Liver (tissue), 9 donors: ENCODE data around the gene CDH4. TPM values are rescaled to one million over a fixed set of nuclear protein-coding genes. Genes with fewer than 3 reads are reported as not detected.

Experiments
- DNase-seq: peaks from one replicate; pipeline ENCODE4 v3.0.0-alpha.2; 2017; ENCODE audit warnings: low spot score
- H3K27ac ChIP-seq, 2 donors: one replicate each; pipeline ENCODE4 v1.7.0; 2013; ENCODE audit warnings: inconsistent platforms in 2 of 2, low read length in 2 of 2, control low read depth in 1 of 2, low read depth in 1 of 2, mild to moderate bottlenecking in 1 of 2
- H3K27me3 ChIP-seq, 4 donors: one replicate each; pipeline versions ENCODE4 v1.6.1 to v1.7.0; 2013; ENCODE audit warnings: low read length in 3 of 4, inconsistent platforms in 1 of 4, mild to moderate bottlenecking in 1 of 4, moderate library complexity in 1 of 4; ENCODE audit not compliant: control insufficient read depth in 4 of 4, insufficient read depth in 4 of 4
- H3K36me3 ChIP-seq, 4 donors: one replicate each; pipeline versions ENCODE4 v1.6.1 to v1.7.0; 2013; ENCODE audit warnings: low read length in 3 of 4, mild to moderate bottlenecking in 3 of 4, low read depth in 1 of 4, moderate library complexity in 1 of 4; ENCODE audit not compliant: control insufficient read depth in 4 of 4, insufficient read depth in 3 of 4
- H3K4me1 ChIP-seq, 4 donors: one replicate each; pipeline versions ENCODE4 v1.6.1 to v1.7.0; 2013; ENCODE audit warnings: low read length in 3 of 4, mild to moderate bottlenecking in 3 of 4, moderate library complexity in 1 of 4; ENCODE audit not compliant: control insufficient read depth in 4 of 4, insufficient read depth in 4 of 4
- H3K4me3 ChIP-seq, 3 donors: one replicate each; pipeline versions ENCODE4 v1.6.1 to v1.7.0; 2013; ENCODE audit warnings: low read length in 3 of 3, control low read depth in 1 of 3, low read depth in 1 of 3, mild to moderate bottlenecking in 1 of 3
- H3K9ac ChIP-seq, 2 donors: one replicate each; pipeline ENCODE4 v1.7.0; 2013; ENCODE audit warnings: low read length in 2 of 2, mild to moderate bottlenecking in 2 of 2, moderate library complexity in 2 of 2, control low read depth in 1 of 2, low read depth in 1 of 2
- H3K9me3 ChIP-seq, 4 donors: one replicate each; pipeline versions ENCODE4 v1.6.1 to v1.7.0; 2013; ENCODE audit warnings: low read length in 3 of 4; ENCODE audit not compliant: control insufficient read depth in 4 of 4
- EGR1 ChIP-seq, 2 donors: IDR thresholded peaks; 2 replicates each; pipeline ENCODE4 v1.6.1; 2016 to 2018; ENCODE audit warnings: antibody characterized with exemption in 2 of 2, low read depth in 2 of 2
- FOXA1 ChIP-seq: IDR thresholded peaks from 2 replicates; pipeline ENCODE4 v1.6.1; 2016; ENCODE audit warnings: antibody characterized with exemption
- FOXA2 ChIP-seq: IDR thresholded peaks from 2 replicates; pipeline ENCODE4 v1.6.1; 2016; ENCODE audit warnings: antibody characterized with exemption
- GABPA ChIP-seq, 2 donors: IDR thresholded peaks in 1 of 2; conservative IDR thresholded peaks in 1 of 2; 2 replicates each; pipeline ENCODE4 v1.6.1; 2016; ENCODE audit warnings: antibody characterized with exemption in 2 of 2, mild to moderate bottlenecking in 1 of 2, moderate library complexity in 1 of 2
- HNF4A ChIP-seq, 2 donors: conservative IDR thresholded peaks; 2 replicates each; pipeline ENCODE4 v1.6.1; 2016; ENCODE audit warnings: antibody characterized with exemption in 2 of 2, mild to moderate bottlenecking in 2 of 2
- HNF4G ChIP-seq: IDR thresholded peaks from 2 replicates; pipeline ENCODE4 v1.6.1; 2016; ENCODE audit warnings: antibody characterized with exemption
- JUND ChIP-seq, 2 donors: IDR thresholded peaks; 2 replicates each; pipeline ENCODE4 v1.6.1; 2016; ENCODE audit warnings: antibody characterized with exemption in 2 of 2
- NR2F2 ChIP-seq: IDR thresholded peaks from 2 replicates; pipeline ENCODE4 v1.6.1; 2016; ENCODE audit warnings: antibody characterized with exemption
- RAD21 ChIP-seq, 2 donors: IDR thresholded peaks; 2 replicates each; pipeline ENCODE4 v1.6.1; 2016; ENCODE audit warnings: antibody characterized with exemption in 2 of 2, mild to moderate bottlenecking in 2 of 2
- RXRA ChIP-seq, 2 donors: IDR thresholded peaks; 2 replicates each; pipeline ENCODE4 v1.6.1; 2017 to 2018; ENCODE audit warnings: antibody characterized with exemption in 2 of 2, mild to moderate bottlenecking in 1 of 2
- SP1 ChIP-seq: IDR thresholded peaks from 2 replicates; pipeline ENCODE4 v1.6.1; 2018; ENCODE audit warnings: antibody characterized with exemption, mild to moderate bottlenecking
- YY1 ChIP-seq: IDR thresholded peaks from 2 replicates; pipeline ENCODE4 v1.6.1; 2016; ENCODE audit warnings: antibody characterized with exemption, mild to moderate bottlenecking
- WGBS: extraction: QIAGEN DNeasy Blood & Tissue Kit; methylation state at CpG from one replicate; pipeline ENCODE4 v1.1.7; 2013; 5-methylcytosine and 5-hydroxymethylcytosine counted together
- polyA plus RNA-seq, 2 donors: library from polyadenylated mRNA; stranded (reverse) in 1 of 2; unstranded in 1 of 2; fragments of 200-250 nt in 1 of 2; fragments of >200 nt in 1 of 2; fragmentation: Nextera tagmentation in 1 of 2; extraction: Ambion mirVana in 1 of 2; gene quantifications; one replicate each; pipeline versions ENCODE4 v1.2.1 to v1.2.3, GENCODE V29; 2013 to 2015
- total RNA-seq, 2 donors: library from RNA; depleted of rRNA; stranded (reverse); fragments of >200 nt; gene quantifications; one replicate each; pipeline ENCODE4 v1.2.3, GENCODE V29; 2014
- TF ChIP-seq, protein P1 (sequence below): fragments of 150-350 bp; IDR thresholded peaks from 2 replicates; pipeline ENCODE4 v1.5.1; 2017; ENCODE audit warnings: improper control_type of control experiment, low read depth, low read length; ENCODE audit not compliant: missing input control
- TF ChIP-seq, protein P2 (sequence below): IDR thresholded peaks from 2 replicates; pipeline ENCODE4 v1.6.1; 2016; ENCODE audit warnings: antibody characterized with exemption
- TF ChIP-seq, protein P3 (sequence below): IDR thresholded peaks from 2 replicates; pipeline ENCODE4 v1.6.1; 2016; ENCODE audit warnings: antibody characterized with exemption
- TF ChIP-seq, protein P4 (sequence below): IDR thresholded peaks from 2 replicates; pipeline ENCODE4 v1.6.1; 2016; ENCODE audit warnings: antibody characterized with exemption, mild to moderate bottlenecking
- TF ChIP-seq, protein P5 (sequence below): IDR thresholded peaks from 2 replicates; pipeline ENCODE4 v1.6.1; 2016; ENCODE audit warnings: antibody characterized with exemption
- donor health status: healthy.
- donor health status: healthy.
- donor health status: healthy.
- donor health status: healthy.
- donor health status: healthy.

The CDH4 gene
- total and polyA plus RNA-seq, 4 donors: 0.03 to 0.25 (median 0.19) TPM; not detected in 1

DNA sequence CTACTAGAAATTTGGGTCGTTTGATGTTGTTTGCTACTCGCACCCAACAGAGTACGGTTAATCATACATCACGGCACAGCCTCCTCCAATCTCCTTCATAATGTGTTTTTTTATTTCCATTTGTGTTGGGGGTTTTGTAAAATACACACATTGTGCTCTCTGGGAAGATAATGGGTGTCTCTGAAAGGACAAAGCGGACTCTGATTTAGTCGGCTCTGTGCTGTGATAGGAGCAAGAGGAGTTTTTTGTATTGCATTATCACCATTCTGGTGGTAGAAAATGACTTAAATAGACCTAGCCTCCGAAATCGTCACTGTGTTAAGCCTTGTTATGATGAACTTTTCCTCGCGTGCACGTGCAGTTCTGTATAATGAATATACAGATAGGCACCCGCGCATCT is 196.3 kb downstream of the CDH4 start:
- peaks cover 0 to 7% (median 2%) of the 10 kb centered on the region in 4 donors for H3K27me3 ChIP-seq
- TF ChIP-seq HNF4A (conservative IDR thresholded peaks at IDR 0.05) (no peak), FOXA2 (no peak), HNF4G (no peak), RXRA (IDR thresholded peaks at IDR 0.05) (no peak), FOXA1 (no peak), NR2F2 (no peak), GABPA (IDR thresholded peaks at IDR 0.05 in 1 of 2, conservative IDR thresholded peaks at IDR 0.05 in 1 of 2) (no peak)
- TF ChIP-seq, protein P1, sequence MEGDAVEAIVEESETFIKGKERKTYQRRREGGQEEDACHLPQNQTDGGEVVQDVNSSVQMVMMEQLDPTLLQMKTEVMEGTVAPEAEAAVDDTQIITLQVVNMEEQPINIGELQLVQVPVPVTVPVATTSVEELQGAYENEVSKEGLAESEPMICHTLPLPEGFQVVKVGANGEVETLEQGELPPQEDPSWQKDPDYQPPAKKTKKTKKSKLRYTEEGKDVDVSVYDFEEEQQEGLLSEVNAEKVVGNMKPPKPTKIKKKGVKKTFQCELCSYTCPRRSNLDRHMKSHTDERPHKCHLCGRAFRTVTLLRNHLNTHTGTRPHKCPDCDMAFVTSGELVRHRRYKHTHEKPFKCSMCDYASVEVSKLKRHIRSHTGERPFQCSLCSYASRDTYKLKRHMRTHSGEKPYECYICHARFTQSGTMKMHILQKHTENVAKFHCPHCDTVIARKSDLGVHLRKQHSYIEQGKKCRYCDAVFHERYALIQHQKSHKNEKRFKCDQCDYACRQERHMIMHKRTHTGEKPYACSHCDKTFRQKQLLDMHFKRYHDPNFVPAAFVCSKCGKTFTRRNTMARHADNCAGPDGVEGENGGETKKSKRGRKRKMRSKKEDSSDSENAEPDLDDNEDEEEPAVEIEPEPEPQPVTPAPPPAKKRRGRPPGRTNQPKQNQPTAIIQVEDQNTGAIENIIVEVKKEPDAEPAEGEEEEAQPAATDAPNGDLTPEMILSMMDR: no peak
- TF ChIP-seq, protein P2, sequence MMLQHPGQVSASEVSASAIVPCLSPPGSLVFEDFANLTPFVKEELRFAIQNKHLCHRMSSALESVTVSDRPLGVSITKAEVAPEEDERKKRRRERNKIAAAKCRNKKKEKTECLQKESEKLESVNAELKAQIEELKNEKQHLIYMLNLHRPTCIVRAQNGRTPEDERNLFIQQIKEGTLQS: no peak
- TF ChIP-seq, protein P3, sequence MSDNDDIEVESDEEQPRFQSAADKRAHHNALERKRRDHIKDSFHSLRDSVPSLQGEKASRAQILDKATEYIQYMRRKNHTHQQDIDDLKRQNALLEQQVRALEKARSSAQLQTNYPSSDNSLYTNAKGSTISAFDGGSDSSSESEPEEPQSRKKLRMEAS: no peak
- TF ChIP-seq, protein P4, sequence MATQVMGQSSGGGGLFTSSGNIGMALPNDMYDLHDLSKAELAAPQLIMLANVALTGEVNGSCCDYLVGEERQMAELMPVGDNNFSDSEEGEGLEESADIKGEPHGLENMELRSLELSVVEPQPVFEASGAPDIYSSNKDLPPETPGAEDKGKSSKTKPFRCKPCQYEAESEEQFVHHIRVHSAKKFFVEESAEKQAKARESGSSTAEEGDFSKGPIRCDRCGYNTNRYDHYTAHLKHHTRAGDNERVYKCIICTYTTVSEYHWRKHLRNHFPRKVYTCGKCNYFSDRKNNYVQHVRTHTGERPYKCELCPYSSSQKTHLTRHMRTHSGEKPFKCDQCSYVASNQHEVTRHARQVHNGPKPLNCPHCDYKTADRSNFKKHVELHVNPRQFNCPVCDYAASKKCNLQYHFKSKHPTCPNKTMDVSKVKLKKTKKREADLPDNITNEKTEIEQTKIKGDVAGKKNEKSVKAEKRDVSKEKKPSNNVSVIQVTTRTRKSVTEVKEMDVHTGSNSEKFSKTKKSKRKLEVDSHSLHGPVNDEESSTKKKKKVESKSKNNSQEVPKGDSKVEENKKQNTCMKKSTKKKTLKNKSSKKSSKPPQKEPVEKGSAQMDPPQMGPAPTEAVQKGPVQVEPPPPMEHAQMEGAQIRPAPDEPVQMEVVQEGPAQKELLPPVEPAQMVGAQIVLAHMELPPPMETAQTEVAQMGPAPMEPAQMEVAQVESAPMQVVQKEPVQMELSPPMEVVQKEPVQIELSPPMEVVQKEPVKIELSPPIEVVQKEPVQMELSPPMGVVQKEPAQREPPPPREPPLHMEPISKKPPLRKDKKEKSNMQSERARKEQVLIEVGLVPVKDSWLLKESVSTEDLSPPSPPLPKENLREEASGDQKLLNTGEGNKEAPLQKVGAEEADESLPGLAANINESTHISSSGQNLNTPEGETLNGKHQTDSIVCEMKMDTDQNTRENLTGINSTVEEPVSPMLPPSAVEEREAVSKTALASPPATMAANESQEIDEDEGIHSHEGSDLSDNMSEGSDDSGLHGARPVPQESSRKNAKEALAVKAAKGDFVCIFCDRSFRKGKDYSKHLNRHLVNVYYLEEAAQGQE: no peak
- TF ChIP-seq, protein P5, sequence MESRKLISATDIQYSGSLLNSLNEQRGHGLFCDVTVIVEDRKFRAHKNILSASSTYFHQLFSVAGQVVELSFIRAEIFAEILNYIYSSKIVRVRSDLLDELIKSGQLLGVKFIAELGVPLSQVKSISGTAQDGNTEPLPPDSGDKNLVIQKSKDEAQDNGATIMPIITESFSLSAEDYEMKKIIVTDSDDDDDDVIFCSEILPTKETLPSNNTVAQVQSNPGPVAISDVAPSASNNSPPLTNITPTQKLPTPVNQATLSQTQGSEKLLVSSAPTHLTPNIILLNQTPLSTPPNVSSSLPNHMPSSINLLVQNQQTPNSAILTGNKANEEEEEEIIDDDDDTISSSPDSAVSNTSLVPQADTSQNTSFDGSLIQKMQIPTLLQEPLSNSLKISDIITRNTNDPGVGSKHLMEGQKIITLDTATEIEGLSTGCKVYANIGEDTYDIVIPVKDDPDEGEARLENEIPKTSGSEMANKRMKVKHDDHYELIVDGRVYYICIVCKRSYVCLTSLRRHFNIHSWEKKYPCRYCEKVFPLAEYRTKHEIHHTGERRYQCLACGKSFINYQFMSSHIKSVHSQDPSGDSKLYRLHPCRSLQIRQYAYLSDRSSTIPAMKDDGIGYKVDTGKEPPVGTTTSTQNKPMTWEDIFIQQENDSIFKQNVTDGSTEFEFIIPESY: no peak
- no peaks in the 10 kb centered on the region for H3K36me3 ChIP-seq
- no peaks in the 10 kb centered on the region for H3K4me1 ChIP-seq
- H3K9me3 ChIP-seq: no peaks in the 10 kb centered on the region
- 69% methylated on average over 13 of the region's 13 CpGs for WGBS
- H3K4me3 ChIP-seq: no peak overlapping the region
- no peak overlapping the region for H3K9ac ChIP-seq
- no peak overlapping the region for H3K27ac ChIP-seq
- DNase-seq: no peak

DNA sequence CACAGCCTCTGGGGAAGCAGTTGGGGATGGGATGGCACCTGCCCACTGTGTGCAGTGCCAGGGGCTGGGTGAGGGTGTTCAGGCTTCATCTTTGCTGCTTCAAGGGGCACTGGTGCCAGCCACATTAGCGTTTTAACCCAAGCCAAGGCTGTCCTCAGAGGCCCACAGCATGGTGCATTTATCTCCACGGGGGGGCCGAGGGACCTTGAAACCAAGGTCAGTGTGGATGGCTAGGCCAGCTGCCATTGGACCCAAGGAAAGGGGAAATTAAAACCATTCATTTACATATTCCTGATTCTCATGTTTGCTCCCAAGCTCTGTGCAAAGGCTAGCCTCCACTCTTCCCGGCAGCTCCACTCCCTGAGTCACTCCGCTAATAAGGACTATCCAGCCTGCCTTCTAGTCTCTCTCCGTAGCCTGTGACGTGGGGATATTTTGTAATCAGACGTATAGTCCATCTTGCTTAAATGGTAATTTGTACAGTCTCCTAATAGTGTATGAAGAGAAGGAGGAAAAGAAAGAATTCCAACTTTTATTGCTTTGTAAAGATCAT is 197.1 kb downstream of the CDH4 start:
- WGBS: 61% methylated on average over 8 of the region's 8 CpGs
- TF ChIP-seq YY1 (no peak), GABPA (IDR thresholded peaks at IDR 0.05 in 1 of 2, conservative IDR thresholded peaks at IDR 0.05 in 1 of 2) (no peak), HNF4G (no peak), HNF4A (conservative IDR thresholded peaks at IDR 0.05) (no peak), EGR1 (IDR thresholded peaks at IDR 0.05; ENCODE audit: low read depth in 2 of 2) (no peak), RAD21 (IDR thresholded peaks at IDR 0.05) (no peak), SP1 (no peak), FOXA2 (no peak), JUND (IDR thresholded peaks at IDR 0.05) (no peak)
- TF ChIP-seq, protein P1: no peak
- TF ChIP-seq, protein P4: no peak
- TF ChIP-seq, protein P2: no peak

More for the DNA sequence above, 197.1 kb downstream of the CDH4 start:
- Histone ChIP-seq H3K4me1 (no peaks in the 10 kb centered on the region), H3K27ac (no peak overlapping the region), H3K36me3 (no peaks in the 10 kb centered on the region), H3K4me3 (no peak overlapping the region), H3K9me3 (no peaks in the 10 kb centered on the region), H3K9ac (no peak overlapping the region), H3K27me3 (peaks cover 0 to 7% (median 2%) of the 10 kb centered on the region in 4 donors)
- DNase-seq: no peak
